Psoas muscle (tissue), 8 donors: ENCODE data around the gene ARMH1. TPM values are rescaled to one million over a fixed set of nuclear protein-coding genes. Genes with fewer than 3 reads are reported as not detected.

Source experiments
- ATAC-seq, 4 donors: fragments of 200-7000 bp; cut with Tn5 transposase; one replicate each; pipeline ENCODE4 v1.9.1; 2020; ENCODE audit warnings: moderate library complexity in 3 of 4, mild to moderate bottlenecking in 2 of 4
- DNase-seq, 2 donors: peaks; one replicate each; pipeline ENCODE4 v3.0.0-alpha.2; 2020
- H3K27ac ChIP-seq: fragments of 200-600 bp; one replicate; pipeline ENCODE4 v1.8.0; 2022
- H3K27me3 ChIP-seq, 3 donors: fragments of 200-600 bp in 1 of 3; one replicate each; pipeline versions ENCODE4 v1.6.1 to v1.8.0; 2013 to 2022; ENCODE audit warnings: low read length in 2 of 3, mild to moderate bottlenecking in 2 of 3, moderate library complexity in 1 of 3; ENCODE audit not compliant: insufficient read depth in 3 of 3
- H3K36me3 ChIP-seq, 2 donors: fragments of 200-600 bp in 1 of 2; one replicate each; pipeline versions ENCODE4 v1.6.1 to v1.8.0; 2013 to 2022; ENCODE audit warnings: low read depth in 1 of 2, mild to moderate bottlenecking in 1 of 2, moderate library complexity in 1 of 2; ENCODE audit not compliant: insufficient read depth in 1 of 2
- H3K4me1 ChIP-seq: fragments of 200-600 bp; one replicate; pipeline ENCODE4 v1.8.0; 2022
- H3K4me3 ChIP-seq: fragments of 200-600 bp; one replicate; pipeline ENCODE4 v1.8.0; 2022; ENCODE audit warnings: mild to moderate bottlenecking
- H3K9me3 ChIP-seq: fragments of 200-600 bp; one replicate; pipeline ENCODE4 v1.8.0; 2022
- WGBS, 3 donors: extraction: QIAGEN DNeasy Blood & Tissue Kit; methylation state at CpG; one replicate each; pipeline versions ENCODE4 v1.1.6 to v1.1.7; 2013; 5-methylcytosine and 5-hydroxymethylcytosine counted together
- intact Hi-C, 2 donors: fragments of 100-400 bp; cut with DNase I; formaldehyde crosslinking; loops; one replicate each; pipeline versions ENCODE4 v1.11.0 to v1.14.2; 2022
- polyA plus RNA-seq, 3 donors: library from polyadenylated mRNA; stranded (reverse); fragments of 200-250 nt; gene quantifications; one replicate each; pipeline ENCODE4 v1.2.3, GENCODE V29; 2013
- total RNA-seq, 4 donors: library from RNA; stranded (reverse); fragmentation: NEBNext Ultra II Directional in 2 of 4; extraction: Animal tissue kit (Norgen Biotek cat#: 25700) in 2 of 4; gene quantifications; one replicate each; pipeline versions ENCODE4 v1.2.1 to v1.2.4, GENCODE V29; 2021 to 2023
- TF ChIP-seq, protein P1 (sequence below): fragments of 200-600 bp; IDR thresholded peaks from one replicate; pipeline ENCODE4 v1.8.0; 2022; ENCODE audit warnings: antibody characterized with exemption
- donor health status: healthy with polysubstance abuse.
- donor health status: DM: no; HTN: no; CAD: no; lungs with moderate emphysema.
- donor health status: Bipolar disorder and iron deficiency.
- donor health status: healthy.
- donor health status: DM: yes; HTN: yes; CAD: no.
- donor health status: DM: no; HTN: no; CAD: no.
- donor health status: DM: no; HTN: no; CAD: no.
- donor health status: DM: yes; HTN: yes; CAD: no.

The ARMH1 gene
- total and polyA plus RNA-seq, 7 donors = 0.08 to 0.82 (median 0.62) TPM; not detected in 1

GRCh38 chr1:44672254-44672955 is 2.1 kb upstream of the ARMH1 start:
- TF ChIP-seq, protein P1, sequence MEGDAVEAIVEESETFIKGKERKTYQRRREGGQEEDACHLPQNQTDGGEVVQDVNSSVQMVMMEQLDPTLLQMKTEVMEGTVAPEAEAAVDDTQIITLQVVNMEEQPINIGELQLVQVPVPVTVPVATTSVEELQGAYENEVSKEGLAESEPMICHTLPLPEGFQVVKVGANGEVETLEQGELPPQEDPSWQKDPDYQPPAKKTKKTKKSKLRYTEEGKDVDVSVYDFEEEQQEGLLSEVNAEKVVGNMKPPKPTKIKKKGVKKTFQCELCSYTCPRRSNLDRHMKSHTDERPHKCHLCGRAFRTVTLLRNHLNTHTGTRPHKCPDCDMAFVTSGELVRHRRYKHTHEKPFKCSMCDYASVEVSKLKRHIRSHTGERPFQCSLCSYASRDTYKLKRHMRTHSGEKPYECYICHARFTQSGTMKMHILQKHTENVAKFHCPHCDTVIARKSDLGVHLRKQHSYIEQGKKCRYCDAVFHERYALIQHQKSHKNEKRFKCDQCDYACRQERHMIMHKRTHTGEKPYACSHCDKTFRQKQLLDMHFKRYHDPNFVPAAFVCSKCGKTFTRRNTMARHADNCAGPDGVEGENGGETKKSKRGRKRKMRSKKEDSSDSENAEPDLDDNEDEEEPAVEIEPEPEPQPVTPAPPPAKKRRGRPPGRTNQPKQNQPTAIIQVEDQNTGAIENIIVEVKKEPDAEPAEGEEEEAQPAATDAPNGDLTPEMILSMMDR = no peak
- ATAC-seq (no peak), DNase-seq (no peak)
- Histone ChIP-seq H3K27me3 (no peaks in the 10 kb centered on the region), H3K36me3 (no peaks in the 10 kb centered on the region), H3K4me3 (no peak overlapping the region), H3K27ac (peak overlapping the region; percentile 4), H3K4me1 (peaks cover 27% of the 10 kb centered on the region), H3K9me3 (no peaks in the 10 kb centered on the region)
- intact Hi-C loops = no loop called here
- 63 to 68% (median 63%) methylated on average over 13 of the region's 13 CpGs for WGBS, 3 donors

- intact Hi-C loops = no loop called here
- TF ChIP-seq, protein P1 = no peak
- ATAC-seq = no peak
- 47 to 62% (median 52%) methylated on average over 14 of the region's 14 CpGs for WGBS, 3 donors
- no peak for DNase-seq
- no peaks in the 10 kb centered on the region for H3K27me3 ChIP-seq
- no peaks in the 10 kb centered on the region for H3K36me3 ChIP-seq
- peak overlapping the region; percentile 80 for H3K4me3 ChIP-seq
- H3K4me1 ChIP-seq = peaks cover 27% of the 10 kb centered on the region
- no peaks in the 10 kb centered on the region for H3K9me3 ChIP-seq
- peak overlapping the region; percentile 98 for H3K27ac ChIP-seq
Measured at GRCh38 chr1:44672961-44673674, 1.4 kb upstream of the ARMH1 start.

- 1 to 3% (median 1%) methylated on average over 16 of the region's 16 CpGs for whole genome bisulfite sequencing, 3 donors
- H3K4me1 ChIP-seq = peaks cover 27% of the 10 kb centered on the region
Measured at GRCh38 chr1:44673675-44674112, 820 bp upstream of the ARMH1 start.

DNA sequence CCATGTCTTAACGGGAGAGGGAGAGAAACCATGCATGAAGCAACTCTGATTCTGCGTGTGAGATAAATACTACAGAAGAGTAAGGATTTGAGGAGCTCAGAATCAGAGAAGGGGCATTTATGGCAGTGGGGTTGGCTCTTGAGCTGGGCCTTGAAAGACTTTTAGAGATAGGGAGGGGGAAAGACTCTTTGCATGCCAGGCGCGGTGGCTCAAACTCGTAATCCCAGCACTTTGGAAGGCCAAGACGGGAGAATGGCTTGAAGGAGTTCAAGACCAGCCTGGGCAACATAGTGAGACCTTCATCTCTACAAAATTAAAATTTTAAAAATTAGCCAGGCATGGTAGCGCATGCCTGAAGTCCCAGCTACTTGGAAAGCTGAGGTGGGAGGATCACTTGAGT is 672 bp downstream of the ARMH1 start:
- WGBS, 3 donors = 87 to 93% (median 90%) methylated on average over 7 of the region's 7 CpGs
- Histone ChIP-seq H3K27me3 (no peaks in the 10 kb centered on the region), H3K9me3 (no peaks in the 10 kb centered on the region), H3K36me3 (no peaks in the 10 kb centered on the region), H3K4me3 (peak overlapping the region; percentile 80), H3K27ac (peak overlapping the region; percentile 98), H3K4me1 (peaks cover 27% of the 10 kb centered on the region)
- TF ChIP-seq, protein P1 = no peak
- intact Hi-C loops = no loop called here
- ATAC-seq = no peak
- no peak for DNase-seq

More at GRCh38 chr1:44673675-44674112, 820 bp upstream of the ARMH1 start:
- intact Hi-C loops = no loop called here
- TF ChIP-seq, protein P1 = no peak
- DNase-seq (no peak), ATAC-seq (peak in 3 of 4 donors; percentile 0 to 11 (median 0))
- H3K27me3 ChIP-seq = no peaks in the 10 kb centered on the region
- H3K9me3 ChIP-seq = no peaks in the 10 kb centered on the region
- no peaks in the 10 kb centered on the region for H3K36me3 ChIP-seq
- H3K27ac ChIP-seq = peak overlapping the region; percentile 98
- peak overlapping the region; percentile 80 for H3K4me3 ChIP-seq
